HG03060 (cell line): Measurements from ENCODE around the gene GABRB2.

ENCODE experiments used
- ATAC-seq: cut with Tn5 transposase; IDR thresholded peaks from one replicate; pipeline ENCODE4 v1.9.1; 2021; ENCODE audit warnings: low read depth, moderate number of reproducible peaks; ENCODE audit not compliant: unreplicated experiment

The GABRB2 gene

DNA sequence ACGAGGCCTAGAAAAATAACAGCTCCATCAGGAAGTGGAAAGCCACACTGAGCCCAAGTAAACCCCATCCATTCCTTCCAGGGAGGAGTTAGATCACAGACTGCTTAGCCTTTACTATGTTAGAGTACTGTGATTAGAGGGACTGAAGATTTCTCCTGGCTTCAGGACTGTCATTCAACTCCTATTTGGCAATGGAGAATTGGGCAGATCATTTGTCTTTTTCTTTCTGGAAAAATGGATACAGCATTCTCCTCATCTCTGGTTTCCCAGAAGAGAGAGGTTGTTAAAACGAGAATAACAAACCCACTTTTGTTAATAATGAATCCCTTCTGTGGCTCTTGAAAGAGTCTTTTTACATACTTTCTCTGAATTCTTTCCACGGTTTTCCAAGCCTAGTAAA lies 150.4 kb downstream of the GABRB2 start:
- ATAC-seq = no peak

DNA sequence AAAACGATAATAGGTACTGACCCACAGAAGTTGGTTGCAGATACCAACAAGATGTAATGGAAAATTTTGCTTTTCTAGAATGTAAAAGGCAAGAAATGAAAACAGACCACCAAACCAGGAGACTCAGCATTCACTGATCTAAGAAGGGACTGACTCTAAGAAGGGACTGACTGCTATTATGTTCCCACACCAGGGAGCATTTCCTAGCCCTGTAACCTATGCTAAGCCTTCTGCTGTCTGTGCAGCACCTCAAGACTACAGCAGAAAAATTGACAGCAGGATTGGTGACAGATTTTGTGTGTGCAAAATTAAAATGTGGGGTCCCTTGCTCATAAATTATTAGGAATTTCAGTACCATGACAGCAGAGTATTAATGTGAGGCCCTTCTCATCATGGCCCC lies 154.8 kb downstream of the GABRB2 start:
- ATAC-seq = no peak

DNA sequence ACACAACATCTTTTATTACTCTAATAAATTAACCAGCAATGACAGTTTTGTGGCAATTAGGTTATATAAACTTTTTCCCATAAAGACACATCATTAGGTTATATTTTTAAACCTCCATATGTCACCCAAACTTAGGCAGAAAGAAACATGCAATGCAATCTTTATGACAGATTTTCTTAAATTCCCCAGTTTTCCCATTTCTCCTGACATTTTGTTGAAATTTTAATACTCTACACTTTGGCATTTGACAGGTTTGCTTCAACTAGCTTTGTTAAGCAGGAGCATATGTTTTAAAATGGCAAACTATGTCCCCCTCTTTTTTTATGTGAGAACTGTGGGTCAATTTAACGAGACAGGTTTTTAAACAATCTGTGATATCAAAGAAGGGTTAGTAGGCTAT lies 155.5 kb downstream of the GABRB2 start:
- no peak for ATAC-seq

DNA sequence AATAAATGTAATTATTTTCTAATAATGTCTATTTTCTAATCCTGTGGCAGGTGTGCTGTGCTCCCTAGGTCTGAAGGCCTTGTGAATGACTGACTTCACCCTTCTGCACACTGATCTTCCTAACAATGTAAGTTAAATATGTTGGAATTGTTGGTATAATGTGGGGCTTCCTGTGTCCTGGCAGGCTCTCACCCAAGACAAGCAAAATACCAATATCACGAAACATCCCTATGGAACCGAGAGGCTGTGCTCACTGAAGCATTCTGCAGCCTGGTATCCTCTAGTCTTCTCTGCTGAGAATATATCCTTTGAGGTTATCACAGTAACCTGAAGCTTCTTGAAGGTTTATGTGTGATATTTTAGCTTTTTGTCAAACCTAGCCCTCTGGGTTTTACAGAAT lies 159.4 kb downstream of the GABRB2 start:
- ATAC-seq = no peak

DNA sequence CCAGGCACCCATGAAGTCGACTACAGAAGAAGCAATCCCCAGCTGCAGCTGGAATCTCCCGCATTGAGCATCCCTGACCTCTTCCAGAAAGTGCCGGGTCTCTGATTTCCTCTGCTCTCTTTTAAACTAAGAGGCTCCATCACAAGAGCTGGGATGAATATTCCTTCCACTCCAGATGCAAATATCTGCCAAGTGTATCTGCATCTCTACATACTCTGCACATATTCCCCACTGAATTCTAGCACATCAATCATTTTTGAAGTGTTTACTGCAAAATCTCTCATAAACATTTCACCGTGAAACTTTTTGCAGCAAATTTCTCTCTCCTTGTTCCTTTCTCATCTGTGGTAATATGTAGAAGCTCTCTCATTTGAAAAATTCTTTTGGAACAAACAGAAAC lies 161.5 kb downstream of the GABRB2 start:
- no peak for ATAC-seq

DNA sequence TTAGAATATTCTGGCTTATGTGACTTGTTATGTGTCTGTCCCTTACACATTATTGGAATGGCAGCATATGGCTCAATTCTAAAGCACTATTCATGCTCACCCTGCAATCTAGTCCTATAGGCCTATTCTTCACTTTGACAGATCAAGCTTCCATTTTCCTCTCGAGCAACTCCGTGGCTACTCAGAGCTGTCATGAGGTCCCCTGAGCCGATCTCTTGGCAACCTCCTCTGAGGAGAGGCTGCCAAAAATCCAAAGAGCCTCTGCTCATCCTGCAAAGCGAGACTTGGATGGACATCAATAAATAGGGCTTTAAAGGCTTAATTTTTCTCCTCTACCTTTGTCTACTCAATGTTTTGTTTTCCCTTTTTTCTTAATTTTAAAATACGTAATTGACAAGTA lies 163.8 kb downstream of the GABRB2 start:
- no peak for ATAC-seq

DNA sequence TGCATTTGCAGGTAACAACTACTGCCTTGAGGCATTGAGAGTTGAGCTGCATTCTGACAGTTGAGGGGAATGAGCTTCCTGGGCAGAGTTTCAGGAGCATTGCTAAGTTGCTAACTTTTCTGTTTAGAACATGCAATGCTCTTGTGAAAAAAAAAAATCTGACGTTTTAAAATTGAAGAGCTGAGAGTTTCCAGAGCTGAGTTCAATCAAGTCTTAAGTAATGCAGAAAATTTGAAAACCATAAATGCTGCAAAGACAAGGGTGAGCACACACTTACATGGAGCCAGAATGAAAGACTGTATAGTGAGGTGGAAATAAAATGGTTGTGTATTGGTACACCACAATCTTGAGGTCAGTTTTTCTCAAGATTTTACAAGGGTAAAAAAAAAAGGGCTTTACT lies 166.0 kb downstream of the GABRB2 start:
- no peak for ATAC-seq

DNA sequence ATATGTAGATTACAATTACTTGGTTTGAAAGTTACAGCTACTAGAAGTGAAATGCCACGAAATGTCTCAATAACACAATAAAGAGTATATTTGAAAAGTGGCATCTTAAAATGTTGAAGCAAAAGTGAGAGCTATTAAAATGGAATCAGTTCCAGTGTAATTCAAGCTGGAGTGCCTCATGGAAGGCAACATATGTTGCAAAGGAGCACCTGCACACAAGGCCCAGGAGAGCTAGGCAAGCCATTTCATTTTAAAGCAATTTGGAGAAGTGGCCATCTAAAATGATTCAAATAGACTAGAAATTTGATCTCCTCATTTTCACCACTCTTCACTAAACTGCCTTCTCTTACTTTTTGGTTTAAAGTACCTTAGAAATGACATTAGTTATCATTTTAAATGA lies 167.8 kb downstream of the GABRB2 start:
- no peak for ATAC-seq

DNA sequence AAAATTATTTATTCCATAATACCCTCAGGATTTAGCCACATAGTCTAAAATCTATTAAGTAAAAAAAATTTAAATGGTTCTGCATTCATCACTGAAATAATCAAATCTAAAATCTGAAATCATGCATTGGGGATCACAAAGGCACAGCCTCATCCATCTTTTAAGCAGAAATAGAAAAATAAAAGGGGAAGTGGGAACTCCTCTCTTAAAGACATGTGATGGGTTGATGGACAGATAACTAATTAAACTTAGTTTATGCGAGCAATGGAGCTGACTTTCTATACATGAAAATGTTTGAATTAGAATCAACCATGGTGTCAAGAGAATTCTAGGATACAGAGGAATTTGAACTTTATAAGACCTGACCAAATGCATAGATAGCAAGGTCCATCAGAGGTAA lies 170.5 kb downstream of the GABRB2 start:
- no peak for ATAC-seq

DNA sequence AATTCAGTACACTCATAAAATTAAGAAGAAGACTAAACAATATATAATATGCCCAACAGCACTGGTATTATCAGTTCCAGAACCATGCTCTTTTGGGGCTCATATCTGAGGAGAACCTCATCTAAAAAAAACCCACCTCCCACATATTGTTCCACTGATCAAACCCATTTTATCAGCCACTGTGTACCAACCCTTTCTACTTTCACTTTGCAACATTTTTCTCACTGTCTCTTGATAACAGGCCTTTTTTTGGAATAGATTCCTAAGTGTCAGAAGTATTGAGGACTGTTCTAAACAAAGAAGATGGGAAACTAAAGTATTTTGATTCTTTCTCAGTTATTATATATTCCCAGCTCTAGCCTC lies 173.2 kb downstream of the GABRB2 start:
- ATAC-seq = peak; percentile 25

DNA sequence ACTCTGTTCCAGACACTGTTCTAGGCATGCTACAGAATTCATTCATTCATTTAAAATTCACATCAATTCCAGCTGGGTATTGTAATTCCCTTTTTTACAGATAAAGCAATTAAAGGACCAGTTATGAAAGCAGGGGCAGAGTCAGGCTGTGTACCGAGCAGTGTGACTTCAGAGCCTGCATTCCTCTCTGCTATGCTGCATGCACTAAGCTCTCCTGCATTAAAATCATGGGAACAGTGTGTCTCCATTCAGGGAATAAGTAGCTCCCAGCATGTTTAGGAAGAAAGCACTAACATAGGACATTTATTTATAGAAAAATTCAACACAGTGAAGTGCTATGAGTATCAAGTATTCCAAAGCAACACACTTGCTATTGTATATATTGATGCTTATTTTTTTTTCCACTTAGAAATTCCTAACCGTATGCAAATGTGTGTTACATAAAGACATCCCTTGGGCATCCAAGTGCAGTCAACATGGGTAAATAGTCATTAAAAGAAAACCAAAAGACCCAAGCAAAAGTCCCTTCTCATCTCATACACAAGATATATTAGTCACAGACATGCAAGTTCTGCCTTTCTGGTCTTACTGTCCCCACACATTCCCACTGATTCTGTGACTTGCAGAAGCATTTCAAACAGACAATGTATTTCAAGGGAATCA lies 173.7 kb downstream of the GABRB2 start:
- peak; percentile 55 for ATAC-seq

DNA sequence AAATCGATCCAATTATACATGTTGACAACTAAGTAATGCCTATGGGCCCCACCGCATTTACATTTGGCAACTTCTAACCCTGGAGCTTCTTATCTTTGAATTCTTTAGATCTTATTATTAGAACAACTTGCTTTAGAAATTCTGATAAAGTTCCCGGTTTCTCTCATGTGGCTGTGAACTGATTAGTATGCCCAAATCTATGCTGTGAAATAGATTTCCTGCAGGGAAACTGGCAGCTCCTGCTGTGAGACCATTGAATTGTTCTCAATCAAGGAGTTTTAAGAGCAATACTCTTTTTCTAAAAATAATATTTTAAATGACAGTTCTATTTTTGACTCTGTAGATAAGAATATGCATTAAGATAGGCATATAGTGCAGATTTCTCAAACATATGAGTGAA lies 177.5 kb downstream of the GABRB2 start:
- ATAC-seq = no peak

DNA sequence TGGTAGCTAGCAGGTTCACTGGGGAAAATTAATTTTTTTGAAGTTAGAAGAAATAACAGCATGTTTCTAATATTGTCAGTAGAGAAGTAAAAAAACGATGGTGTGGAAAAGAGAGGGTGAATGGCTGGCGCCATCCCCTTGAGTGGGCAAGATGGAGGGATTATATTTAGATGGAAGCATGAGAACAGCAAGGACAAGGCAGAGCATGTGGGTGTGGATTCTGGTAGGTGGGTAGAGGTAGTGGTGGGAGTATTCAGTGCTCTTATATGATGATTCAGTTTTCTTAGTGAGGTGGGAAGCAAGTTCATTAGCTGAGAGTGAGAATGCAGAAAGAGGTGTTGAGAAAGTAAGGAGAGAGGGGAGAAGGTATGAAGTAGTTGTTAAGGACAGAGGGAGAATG lies 188.1 kb downstream of the GABRB2 start:
- ATAC-seq = no peak

DNA sequence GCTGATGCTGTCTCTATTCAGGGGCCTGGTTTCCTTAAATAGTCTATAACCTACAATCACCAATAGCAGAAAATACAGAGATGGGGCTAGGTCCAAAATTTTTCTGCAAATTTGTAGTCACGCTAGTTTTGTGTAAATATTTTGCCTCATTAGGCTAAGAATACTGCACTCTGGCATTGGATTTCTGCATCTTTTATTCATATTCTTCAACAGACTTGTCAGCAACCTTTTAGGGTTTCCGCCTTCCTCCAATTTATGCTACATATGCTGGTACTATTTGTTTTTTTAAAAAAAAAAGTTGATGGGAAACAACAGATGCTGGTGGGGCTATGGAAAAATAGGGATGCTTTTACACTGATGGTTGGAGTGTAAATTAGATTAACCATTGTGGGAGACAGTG lies 202.3 kb downstream of the GABRB2 start:
- ATAC-seq = no peak

DNA sequence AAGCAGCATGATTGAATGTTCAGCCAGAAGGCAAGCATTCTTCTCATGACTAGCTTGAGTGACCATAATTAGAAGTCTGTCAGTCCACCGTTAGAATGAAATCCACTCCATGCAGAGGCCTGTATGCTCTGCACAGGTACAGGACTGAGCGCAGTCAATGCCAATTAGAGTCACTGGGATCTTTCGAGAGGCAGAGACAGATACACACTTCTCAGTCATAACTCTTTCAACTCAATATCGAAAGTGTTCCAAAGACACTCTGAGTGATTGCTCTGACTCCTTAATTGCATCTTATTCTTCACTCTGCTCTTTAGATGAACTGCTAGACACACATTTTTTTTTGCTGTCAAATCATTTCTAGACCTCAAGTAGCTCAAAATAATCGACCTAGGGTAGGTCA lies 203.6 kb downstream of the GABRB2 start:
- ATAC-seq = no peak

DNA sequence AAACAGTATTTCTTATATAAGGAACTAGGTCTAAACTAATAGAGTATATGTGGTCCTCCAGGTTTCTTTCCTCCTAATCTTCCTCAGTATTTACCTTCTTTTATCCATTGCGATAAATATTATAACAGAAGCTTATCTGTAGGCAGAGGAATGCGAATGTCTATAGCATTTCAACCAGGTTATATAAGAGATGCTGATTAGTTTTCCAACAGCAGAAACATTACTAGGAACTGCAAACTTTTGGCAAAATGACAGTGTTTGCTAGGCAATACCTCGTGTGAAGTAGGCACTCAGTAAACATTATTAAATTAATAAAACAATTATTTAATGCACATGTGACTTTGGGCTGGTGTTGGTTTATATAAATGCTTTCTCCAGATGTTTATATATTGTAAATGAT lies 206.5 kb downstream of the GABRB2 start:
- ATAC-seq = no peak

DNA sequence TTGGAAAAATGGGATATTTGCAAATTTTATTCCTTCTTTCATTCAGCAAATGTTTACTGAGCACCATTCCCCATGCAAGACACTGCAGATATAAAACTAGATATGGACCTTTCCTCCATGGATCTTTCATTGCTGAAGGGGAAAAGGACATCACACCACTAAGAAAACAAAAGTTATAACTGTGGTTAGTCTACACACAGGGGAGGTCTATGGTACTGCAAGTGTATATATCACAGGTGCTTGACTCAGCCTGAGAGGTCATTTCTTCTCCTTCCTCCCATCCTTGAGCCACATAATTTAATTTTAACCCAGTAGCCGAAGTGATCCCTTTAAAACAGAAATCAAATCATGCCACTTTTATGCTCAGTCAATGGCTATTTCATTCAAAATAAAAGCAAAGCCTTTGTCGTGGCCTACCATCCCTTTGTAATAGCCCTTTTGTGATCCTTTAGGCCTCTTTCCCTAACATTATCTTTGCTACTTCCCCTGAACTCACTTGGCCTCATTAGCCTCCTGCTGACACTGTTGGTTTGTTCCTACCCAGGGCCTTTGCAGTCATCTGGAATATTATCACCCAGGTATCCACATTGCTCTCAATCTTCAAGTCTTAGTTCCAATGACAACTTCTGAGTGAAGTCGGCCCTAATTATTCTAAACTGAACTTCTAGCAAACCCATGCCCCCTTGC lies 213.2 kb downstream of the GABRB2 start:
- no peak for ATAC-seq

DNA sequence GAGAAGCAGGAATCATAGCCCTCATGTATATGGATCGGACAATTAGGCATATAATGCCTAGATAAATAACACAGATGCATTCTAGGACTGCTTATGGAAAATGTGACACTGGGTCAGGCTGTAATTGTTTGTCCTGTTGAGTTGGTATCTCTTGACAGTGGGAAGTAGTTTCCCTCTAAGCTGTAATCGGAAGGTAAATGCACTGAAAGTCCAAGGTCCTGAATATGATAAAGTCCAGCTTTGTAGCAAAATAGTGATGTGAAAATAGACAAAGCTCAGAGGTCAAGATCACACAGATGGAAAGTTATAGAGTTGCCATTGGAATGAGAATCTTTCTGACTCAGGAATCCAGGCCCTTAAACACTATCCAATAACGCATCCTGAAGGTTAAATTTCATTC lies 214.2 kb downstream of the GABRB2 start:
- ATAC-seq = no peak

DNA sequence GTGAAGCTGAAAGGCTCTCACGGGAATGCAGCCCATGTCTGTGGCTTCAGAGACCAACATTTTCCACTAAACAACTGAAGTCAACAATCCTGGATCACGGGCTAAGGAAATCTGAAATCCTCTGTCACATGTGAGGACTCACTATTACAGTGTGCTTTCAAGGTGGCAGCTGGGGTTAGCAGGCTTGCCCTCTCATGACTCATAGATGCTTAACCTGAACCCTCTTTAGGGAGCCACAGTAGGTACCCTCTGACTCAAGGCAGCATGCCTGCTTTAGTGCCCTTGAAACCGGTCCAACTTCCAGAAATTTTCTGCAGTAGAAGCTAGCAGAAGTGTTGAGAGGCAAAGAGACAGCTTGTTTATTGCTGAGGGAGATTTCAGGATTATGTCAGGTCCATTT lies 232.5 kb downstream of the GABRB2 start:
- peak; percentile 23 for ATAC-seq

DNA sequence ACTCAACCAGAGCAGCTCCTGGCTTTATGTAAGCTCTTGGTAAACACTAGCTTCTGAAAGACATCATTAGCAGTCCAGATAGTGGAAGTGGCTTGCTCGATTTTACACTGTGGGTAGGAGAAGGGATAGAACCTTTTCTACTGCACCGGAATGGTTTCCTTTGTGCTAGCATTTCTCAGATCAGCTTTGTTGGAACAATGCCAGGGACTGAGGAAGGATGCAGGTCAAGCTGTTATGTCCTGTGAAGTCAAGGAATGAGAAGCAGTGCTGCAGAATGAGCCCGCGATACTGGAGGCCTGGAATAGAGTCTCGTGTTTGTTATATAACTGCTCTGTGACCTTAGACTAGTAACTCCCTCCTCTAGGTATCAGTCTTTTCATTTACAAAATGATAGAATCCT lies 233.6 kb downstream of the GABRB2 start:
- no peak for ATAC-seq

DNA sequence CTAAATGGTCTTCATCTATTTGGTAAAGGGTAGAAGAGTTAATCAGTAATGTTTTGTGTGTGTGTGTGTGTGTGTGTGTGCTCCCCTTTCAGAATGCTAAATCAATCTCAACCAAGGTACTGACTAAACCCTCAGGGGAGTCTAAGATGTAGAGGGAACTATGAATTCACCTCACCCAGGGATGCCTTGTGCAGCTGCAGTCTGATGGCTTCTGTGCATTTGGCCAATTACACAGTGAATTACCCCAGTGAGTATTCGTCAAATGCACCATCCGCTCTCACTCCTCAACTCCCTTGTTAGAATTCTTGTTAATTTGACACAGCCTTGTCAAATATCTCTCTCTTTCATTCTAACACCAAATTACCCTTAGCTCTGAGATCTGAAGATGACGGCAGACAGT lies 234.6 kb downstream of the GABRB2 start:
- ATAC-seq = no peak

DNA sequence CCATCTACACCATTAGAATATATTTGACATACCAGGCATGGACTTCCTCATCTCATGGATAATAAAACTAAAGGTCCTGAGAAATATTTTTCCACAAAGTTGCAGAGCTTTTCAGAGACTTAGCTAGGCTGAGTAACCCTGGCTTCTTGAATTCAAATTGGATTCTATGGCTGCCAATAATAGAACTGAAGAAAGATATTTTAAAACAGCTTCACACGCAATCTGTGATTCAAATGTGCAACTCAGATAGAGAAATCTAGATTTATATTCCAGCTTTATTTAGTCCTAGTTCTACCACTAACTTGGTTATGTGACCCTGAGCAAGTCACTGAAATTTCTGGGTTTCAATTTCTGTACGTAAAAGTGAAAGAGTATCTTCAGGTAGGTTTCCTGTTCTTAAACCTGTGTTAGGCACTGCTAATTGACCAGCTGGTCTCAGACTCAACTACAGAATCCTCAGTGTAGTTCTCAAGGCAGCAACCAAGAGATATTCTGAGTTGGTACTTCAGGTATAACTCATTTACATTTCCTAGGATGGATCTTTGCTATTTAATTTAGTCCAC lies 235.3 kb downstream of the GABRB2 start:
- peak; percentile 95 for ATAC-seq
